ENCODE measurements around the gene GNAQ. TPM values are rescaled to one million over a fixed set of nuclear protein-coding genes. Genes with fewer than 3 reads are reported as not detected.

The GNAQ gene
- total and polyA plus RNA-seq, 2 of the 13 experiments (the other 11 are each of a cell fraction or from before 2014, with no cell fraction given), result 16.5 to 17.7 TPM

GRCh38 chr9:77785341-77785740 is 246.3 kb downstream of the GNAQ start:
- WGBS (ENCODE audit: low lambda C conversion rate), result 94% methylated on average over 2 of the region's 2 CpGs
- Histone ChIP-seq H3K27ac (ENCODE audit: extremely low read length, insufficient read depth, low read length) (no peak overlapping the region), H3K4me3 (replicated peaks in 1 of 3; ENCODE audit: insufficient read depth in 1 of 3, low read depth in 2 of 3, low read length in 3 of 3) (no peak overlapping the region), H3K9me3 (ENCODE audit: low read length) (no peaks in the 10 kb centered on the region), H3K36me3 (replicated peaks in 1 of 2; ENCODE audit: control insufficient read depth in 1 of 2, insufficient read depth in 2 of 2, low read length in 2 of 2) (peaks cover 0 to 9% of the 10 kb centered on the region in 2 experiments; a peak in 1 of 5 replicates), H3K79me2 (ENCODE audit: insufficient read depth, low read length) (no peaks in the 10 kb centered on the region), H3K27me3 (ENCODE audit: control insufficient read depth in 1 of 2, insufficient read depth in 2 of 2, low read length in 2 of 2) (no peaks in the 10 kb centered on the region), H2AFZ (ENCODE audit: low read length) (no peak overlapping the region), H3K4me2 (ENCODE audit: low read depth, low read length) (no peak overlapping the region), H3K9ac (ENCODE audit: insufficient read depth, low read depth, low read length) (no peak overlapping the region), H3K4me1 (ENCODE audit: insufficient read depth, low read length) (no peaks in the 10 kb centered on the region), H4K20me1 (ENCODE audit: insufficient read depth, low read length) (no peaks in the 10 kb centered on the region)
- POLR2A ChIA-PET, result no interaction called here
- BruUV-seq (replicated peaks), result no TSS peak
- intact Hi-C loops (cut with micrococcal nuclease; ENCODE audit: unreplicated experiment) (no loop called here), in situ Hi-C loops (cut with HindIII; ENCODE audit: extremely low pct_ligation_motif_present, low pct_unique_long_range_greater_than_20kb) (no loop called here)
- ATAC-seq (no peak), DNase-seq (ENCODE audit: low spot score) (no peak), FAIRE-seq (no peak)
- CTCF ChIA-PET (ENCODE audit: low intra/inter-chr PET ratio, low total read pairs), result no interaction called here
- TF ChIP-seq TBL1XR1 (IDR thresholded peaks at IDR 0.05; ENCODE audit: borderline replicate concordance, low read length, partially characterized antibody) (no peak), PCBP2 (optimal IDR thresholded peaks at IDR 0.05; ENCODE audit: low read depth, low read length, poor library complexity, severe bottlenecking) (no peak), ZNF549 (CRISPR knock-in tag; IDR thresholded peaks at IDR 0.05) (no peak), ZFP82 (CRISPR knock-in tag; IDR thresholded peaks at IDR 0.05; ENCODE audit: borderline replicate concordance) (no peak), E2F5 (CRISPR knock-in tag; conservative IDR thresholded peaks at IDR 0.05) (no peak), ZNF205 (CRISPR knock-in tag; IDR thresholded peaks at IDR 0.05) (no peak), ZNF674 (CRISPR knock-in tag; IDR thresholded peaks at IDR 0.05; ENCODE audit: low read depth) (no peak), RCOR2 (CRISPR knock-in tag; IDR thresholded peaks at IDR 0.05) (no peak), SMC3 (IDR thresholded peaks at IDR 0.05; ENCODE audit: low read length) (no peak), ISX (CRISPR knock-in tag; conservative IDR thresholded peaks at IDR 0.05) (no peak), ZNF678 (CRISPR knock-in tag; IDR thresholded peaks at IDR 0.05) (no peak), RFXAP (CRISPR knock-in tag; IDR thresholded peaks at IDR 0.05; ENCODE audit: borderline replicate concordance) (no peak), ETV6 (CRISPR knock-in tag; conservative IDR thresholded peaks at IDR 0.05) (no peak), CREM (IDR thresholded peaks at IDR 0.05) (no peak), CREM (CRISPR knock-in tag; IDR thresholded peaks at IDR 0.05) (no peak), ARID4A (CRISPR knock-in tag; IDR thresholded peaks at IDR 0.05; ENCODE audit: borderline replicate concordance) (no peak), ZNF577 (CRISPR knock-in tag; IDR thresholded peaks at IDR 0.05; ENCODE audit: borderline replicate concordance, low read depth) (no peak), ZNF709 (CRISPR knock-in tag; IDR thresholded peaks at IDR 0.05) (no peak), HNRNPK (IDR thresholded peaks at IDR 0.05; ENCODE audit: low read depth, low read length, poor library complexity, severe bottlenecking) (no peak)

All from HepG2 (cell line).